Spleen (tissue), 10 donors: ENCODE measurements around the gene SPATA12. TPM values are rescaled to one million over a fixed set of nuclear protein-coding genes. Genes with fewer than 3 reads are reported as not detected.

Experiments
- polyA plus RNA-seq, 3 donors: library from polyadenylated mRNA; stranded (reverse); fragments of 200-250 nt; gene quantifications; one replicate each; pipeline ENCODE4 v1.2.1, GENCODE V29; 2013
- total RNA-seq, 7 donors: library from RNA; depleted of rRNA in 3 of 7; stranded (reverse); fragments of >200 nt in 3 of 7; fragmentation: NEBNext Ultra II Directional in 4 of 7; extraction: Animal tissue kit (Norgen Biotek cat#: 25700) in 4 of 7; gene quantifications; one replicate each; pipeline versions ENCODE4 v1.1.0 to v1.2.1, GENCODE V29; 2016 to 2021
- donor health status: healthy with polysubstance abuse.
- donor health status: DM: no; HTN: no; CAD: no; lungs with moderate emphysema.
- donor health status: DM: no; HTN: no; CAD: no.
- donor health status: Bipolar disorder and iron deficiency.
- donor health status: healthy.
- donor health status: DM: no; HTN: no; CAD: no.
- donor health status: DM: yes; HTN: yes; CAD: no.

Gene SPATA12
- total and polyA plus RNA-seq, 10 donors = 0.13 to 0.34 (median 0.16) TPM; not detected in 5

Other genes starting within 250 kb of the SPATA12 start
- 10 to 100 TPM in 1 of 7 donors, 1 to 10 TPM in 6; 1.7 to 15.9 (median 3.8) TPM for gene IL17RD, start 104.7 kb downstream of the SPATA12 start, total RNA-seq
- gene IL17RD, start 104.7 kb downstream of the SPATA12 start, polyA plus RNA-seq = under 1 TPM; 0.20 to 0.58 (median 0.35) TPM
- 1 to 10 TPM in 4 of 7 donors, under 1 TPM in 1, not detected in 2; 0.70 to 1.8 (median 1.3) TPM for gene HESX1, start 139.3 kb downstream of the SPATA12 start, total RNA-seq
- 1 to 10 TPM; 2.4 to 3.4 (median 3.2) TPM for gene HESX1, start 139.3 kb downstream of the SPATA12 start, polyA plus RNA-seq
- gene APPL1, start 167.1 kb downstream of the SPATA12 start, total RNA-seq = 10 to 100 TPM; 40.4 to 49.5 (median 42.6) TPM
- gene APPL1, start 167.1 kb downstream of the SPATA12 start, polyA plus RNA-seq = 10 to 100 TPM; 10.0 to 14.8 (median 12.7) TPM
- gene ASB14, start 232.0 kb downstream of the SPATA12 start, total RNA-seq = not detected
- under 1 TPM in 1 of 3 donors, not detected in 2; 0.07 TPM for gene ASB14, start 232.0 kb downstream of the SPATA12 start, polyA plus RNA-seq